SK-N-MC (cell line): Measurements from ENCODE around the gene THNSL1.
"Not testable (repeated sequence)": the region's sequence is repeated elsewhere in the genome, so short reads cannot be mapped to it uniquely, and the experiment has no call there.

Experiments
- DNase-seq: peaks from one replicate; pipeline ENCODE4 v3.0.0-alpha.2; 2011; ENCODE audit warnings: low read depth, low spot score
- H3K27ac ChIP-seq: fragments of 200-600 bp; sonication (generic); 2 replicates; pipeline ENCODE4 v1.5.1; 2016; ENCODE audit warnings: mixed run types
- H3K36me3 ChIP-seq: fragments of 200-600 bp; sonication (generic); 2 replicates; pipeline ENCODE4 v1.6.1; 2017; ENCODE audit warnings: antibody characterized with exemption, low read length, mixed read lengths; ENCODE audit not compliant: insufficient read depth
- H3K4me3 ChIP-seq: fragments of 200-600 bp; sonication (generic); 2 replicates; pipeline ENCODE4 v1.5.1; 2016
- H3K9ac ChIP-seq: fragments of 200-600 bp; sonication (generic); 2 replicates; pipeline ENCODE4 v1.8.0; 2017; ENCODE audit warnings: mixed run types, mixed read lengths; ENCODE audit not compliant: insufficient read length
- H3K9me3 ChIP-seq: fragments of 200-600 bp; sonication (generic); 2 replicates; pipeline ENCODE4 v1.6.1; 2017; ENCODE audit warnings: low read depth, mild to moderate bottlenecking, antibody characterized with exemption, low read length, moderate library complexity, mixed read lengths
- EZH2 ChIP-seq: fragments of 200-600 bp; sonication (generic); IDR thresholded peaks from one replicate; pipeline ENCODE4 v1.6.1; 2017; ENCODE audit warnings: antibody characterized with exemption
- FOXP2 ChIP-seq: optimal IDR thresholded peaks from 2 replicates; pipeline ENCODE3; 2011; ENCODE audit warnings: mild to moderate bottlenecking, moderate library complexity; ENCODE audit not compliant: insufficient read depth; ENCODE audit errors: extremely low read length, control extremely low read depth
- POLR2AphosphoS5 ChIP-seq: IDR thresholded peaks from 2 replicates; pipeline ENCODE4 v1.6.1; 2012; ENCODE audit warnings: mild to moderate bottlenecking, low read depth, low read length, borderline replicate concordance

The THNSL1 gene

GRCh38 chr10:24992512-24993133, 23.8 kb upstream of the THNSL1 start:
- H3K36me3 ChIP-seq, result no peaks in the 10 kb centered on the region
- no peak overlapping the region for H3K4me3 ChIP-seq
- TF ChIP-seq FOXP2 (no peak), POLR2AphosphoS5 (no peak), EZH2 (no peak)
- DNase-seq, result no peak
- H3K9ac ChIP-seq, result no peak overlapping the region
- no peaks in the 10 kb centered on the region for H3K9me3 ChIP-seq
- H3K27ac ChIP-seq, result no peak overlapping the region

- DNase-seq, result no peak
- Histone ChIP-seq H3K9ac (no peak overlapping the region), H3K4me3 (no peak overlapping the region), H3K9me3 (no peaks in the 10 kb centered on the region), H3K27ac (no peak overlapping the region), H3K36me3 (no peaks in the 10 kb centered on the region)
- TF ChIP-seq EZH2 (no peak), POLR2AphosphoS5 (no peak), FOXP2 (no peak)
Observed at GRCh38 chr10:24993237-24993958, 23.0 kb upstream of the THNSL1 start.

- Histone ChIP-seq H3K36me3 (no peaks in the 10 kb centered on the region), H3K9me3 (no peaks in the 10 kb centered on the region), H3K4me3 (no peak overlapping the region), H3K27ac (no peak overlapping the region), H3K9ac (no peak overlapping the region)
- no peak for DNase-seq
- TF ChIP-seq EZH2 (no peak), FOXP2 (no peak), POLR2AphosphoS5 (no peak)
Observed at GRCh38 chr10:24995072-24995471, 21.3 kb upstream of the THNSL1 start.

- no peak overlapping the region for H3K9ac ChIP-seq
- TF ChIP-seq FOXP2 (no peak), POLR2AphosphoS5 (no peak), EZH2 (no peak)
- H3K27ac ChIP-seq, result no peak overlapping the region
- DNase-seq, result no peak
- H3K9me3 ChIP-seq, result no peaks in the 10 kb centered on the region
- H3K4me3 ChIP-seq, result no peak overlapping the region
- no peaks in the 10 kb centered on the region for H3K36me3 ChIP-seq
Observed at GRCh38 chr10:24998044-24998443, 18.4 kb upstream of the THNSL1 start.

GRCh38 chr10:25011591-25011990, 4.8 kb upstream of the THNSL1 start:
- not testable (repeated sequence) for DNase-seq, H3K4me3 ChIP-seq, H3K36me3 ChIP-seq, H3K9ac ChIP-seq, H3K27ac ChIP-seq, H3K9me3 ChIP-seq

GRCh38 chr10:25014579-25014978, 1.8 kb upstream of the THNSL1 start:
- DNase-seq, result no peak
- Histone ChIP-seq H3K36me3 (no peaks in the 10 kb centered on the region), H3K4me3 (peak overlapping the region; percentile 82), H3K9me3 (no peaks in the 10 kb centered on the region), H3K27ac (peak overlapping the region; percentile 84), H3K9ac (no peak overlapping the region)
- TF ChIP-seq FOXP2 (no peak), POLR2AphosphoS5 (no peak), EZH2 (no peak)

GRCh38 chr10:25015828-25016375, 510 bp upstream of the THNSL1 start, which contains the start of gene ENKUR:
TSS of gene ENKUR (minus strand) at chr10:25016158. CDS start at chr10:25015936, 222 bp downstream.
- DNase-seq, result no peak
- no peaks in the 10 kb centered on the region for H3K36me3 ChIP-seq
- H3K9ac ChIP-seq, result peak within 1 kb of the TSS; percentile 77
- peak within 1 kb of the TSS; percentile 89 for H3K27ac ChIP-seq
- TF ChIP-seq FOXP2 (no peak), POLR2AphosphoS5 (no peak), EZH2 (no peak)
- H3K4me3 ChIP-seq, result peak within 1 kb of the TSS; percentile 82
- H3K9me3 ChIP-seq, result no peaks in the 10 kb centered on the region

GRCh38 chr10:25017154-25017590, 760 bp downstream of the THNSL1 start:
- no peaks in the 10 kb centered on the region for H3K9me3 ChIP-seq
- no peak for TF ChIP-seq FOXP2
- no peak for TF ChIP-seq POLR2AphosphoS5
- no peak for TF ChIP-seq EZH2
- H3K27ac ChIP-seq, result peak overlapping the region; percentile 71
- H3K36me3 ChIP-seq, result no peaks in the 10 kb centered on the region
- DNase-seq, result peak; percentile 20
- H3K9ac ChIP-seq, result peak overlapping the region; percentile 77
- H3K4me3 ChIP-seq, result peak overlapping the region; percentile 82

- no peak for DNase-seq
- Histone ChIP-seq H3K9ac (peak overlapping the region; percentile 77), H3K4me3 (peak overlapping the region; percentile 82), H3K27ac (peak overlapping the region; percentile 71; the same call in 1 of the 2 replicates), H3K9me3 (no peaks in the 10 kb centered on the region), H3K36me3 (no peaks in the 10 kb centered on the region)
- TF ChIP-seq POLR2AphosphoS5 (no peak), EZH2 (no peak), FOXP2 (no peak)
Observed at GRCh38 chr10:25017661-25018060, 1.2 kb downstream of the THNSL1 start.
